ENCODE data around the gene NQO2. TPM values are rescaled to one million over a fixed set of nuclear protein-coding genes. Genes with fewer than 3 reads are reported as not detected.
"Not testable (repeated sequence)": the region's sequence is repeated elsewhere in the genome, so short reads cannot be mapped to it uniquely, and the experiment has no call there.

Gene NQO2
- total and polyA plus RNA-seq, 9 donors, result 16.2 to 48.4 (median 28.7) TPM

DNA sequence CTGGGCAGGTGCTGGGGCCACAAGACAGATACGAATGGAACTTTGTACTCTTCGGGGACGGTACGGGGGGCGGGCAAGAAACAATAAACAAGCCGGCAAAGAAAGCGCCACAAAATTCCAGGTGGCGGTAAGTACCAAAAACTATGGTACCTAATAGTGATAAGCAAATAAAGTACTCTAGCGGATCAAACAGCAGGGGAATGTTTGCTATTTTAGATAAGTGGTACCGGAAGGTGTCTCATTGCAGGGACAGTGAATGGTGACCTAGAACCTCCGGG lies 53.5 kb downstream of the NQO2 start:
- intact Hi-C loops (cut with DNase I), result loop anchor here in 3 of 4 donors (10.0 kb wide), 2 partner anchors 208 to 288 kb away; partner anchors contain the start of genes SERPINB1 (in 2 of the 3) and WRNIP1 (in 1 of the 3)
- H3K4me1 ChIP-seq (ENCODE audit: insufficient read depth), result no peaks in the 10 kb centered on the region
- 34 to 52% (median 34%) methylated on average over 11 of the region's 11 CpGs for WGBS, 3 donors
- no peak overlapping the region for H3K27ac ChIP-seq
- peak overlapping the region; percentile 44 for H3K4me3 ChIP-seq
- no peaks in the 10 kb centered on the region for H3K27me3 ChIP-seq
- no peak for DNase-seq
- no peaks in the 10 kb centered on the region for H3K9me3 ChIP-seq
- H3K36me3 ChIP-seq, result no peaks in the 10 kb centered on the region
- TF ChIP-seq EP300 (IDR thresholded peaks at IDR 0.05) (no peak), POLR2A (IDR thresholded peaks at IDR 0.05) (no peak)
- TF ChIP-seq, protein P1, sequence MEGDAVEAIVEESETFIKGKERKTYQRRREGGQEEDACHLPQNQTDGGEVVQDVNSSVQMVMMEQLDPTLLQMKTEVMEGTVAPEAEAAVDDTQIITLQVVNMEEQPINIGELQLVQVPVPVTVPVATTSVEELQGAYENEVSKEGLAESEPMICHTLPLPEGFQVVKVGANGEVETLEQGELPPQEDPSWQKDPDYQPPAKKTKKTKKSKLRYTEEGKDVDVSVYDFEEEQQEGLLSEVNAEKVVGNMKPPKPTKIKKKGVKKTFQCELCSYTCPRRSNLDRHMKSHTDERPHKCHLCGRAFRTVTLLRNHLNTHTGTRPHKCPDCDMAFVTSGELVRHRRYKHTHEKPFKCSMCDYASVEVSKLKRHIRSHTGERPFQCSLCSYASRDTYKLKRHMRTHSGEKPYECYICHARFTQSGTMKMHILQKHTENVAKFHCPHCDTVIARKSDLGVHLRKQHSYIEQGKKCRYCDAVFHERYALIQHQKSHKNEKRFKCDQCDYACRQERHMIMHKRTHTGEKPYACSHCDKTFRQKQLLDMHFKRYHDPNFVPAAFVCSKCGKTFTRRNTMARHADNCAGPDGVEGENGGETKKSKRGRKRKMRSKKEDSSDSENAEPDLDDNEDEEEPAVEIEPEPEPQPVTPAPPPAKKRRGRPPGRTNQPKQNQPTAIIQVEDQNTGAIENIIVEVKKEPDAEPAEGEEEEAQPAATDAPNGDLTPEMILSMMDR (IDR thresholded peaks at IDR 0.05), result no peak

DNA sequence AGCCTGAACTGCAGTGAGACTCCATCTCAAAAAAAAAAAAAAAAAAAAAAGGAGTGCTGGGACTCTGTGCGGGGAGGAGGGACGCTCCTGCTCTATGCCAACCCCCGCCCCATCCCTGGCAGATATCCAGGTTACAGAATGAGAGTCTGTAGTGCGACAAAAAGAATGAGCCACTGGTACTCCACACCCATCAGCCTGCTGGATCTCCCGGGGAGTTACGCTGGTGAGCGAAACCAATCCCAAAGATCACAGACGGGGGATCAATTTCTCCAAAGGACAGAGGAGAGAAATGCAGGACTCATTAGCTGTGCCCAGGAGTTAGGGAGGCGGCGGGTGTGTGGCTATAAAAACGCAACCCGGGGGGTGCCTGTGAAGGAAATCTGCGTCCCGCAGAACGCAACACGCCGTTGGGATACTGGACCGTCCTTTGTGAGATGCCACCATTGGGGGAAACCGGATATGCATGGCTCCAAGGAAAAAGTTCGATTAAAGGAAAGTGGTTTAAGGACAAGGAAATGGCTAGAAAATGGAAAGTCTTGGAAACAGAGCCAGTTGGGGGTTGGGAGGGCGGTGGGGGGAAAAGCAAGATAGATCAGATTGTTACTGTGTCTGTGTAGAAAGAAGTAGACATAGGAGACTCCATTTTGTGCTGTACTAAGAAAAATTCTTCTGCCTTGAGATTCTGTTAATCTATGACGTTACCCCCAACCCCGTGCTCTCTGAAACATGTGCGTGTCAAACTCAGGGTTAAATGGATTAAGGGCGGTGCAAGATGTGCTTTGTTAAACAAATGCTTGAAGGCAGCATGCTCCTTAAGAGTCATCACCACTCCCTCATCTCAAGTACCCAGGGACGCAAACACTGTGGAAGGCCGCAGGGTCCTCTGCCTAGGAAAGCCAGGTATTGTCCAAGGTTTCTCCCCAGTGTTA lies 54.8 kb downstream of the NQO2 start:
- peak; percentile 42 to 74 (median 62) for DNase-seq
- not testable (repeated sequence) for H3K27ac ChIP-seq; H3K9me3 ChIP-seq; H3K4me1 ChIP-seq (ENCODE audit: insufficient read depth); H3K36me3 ChIP-seq; H3K27me3 ChIP-seq
- WGBS, 3 donors, result 33 to 41% (median 36%) methylated on average over 27 of the region's 27 CpGs
- intact Hi-C loops (cut with DNase I), result loop anchor here (2.0 to 10.0 kb wide), 4 partner anchors 56 to 290 kb away; partner anchors contain the start of genes NQO2 (in 4 of the 4), SERPINB1 (in 2 of the 4) and WRNIP1 (in 1 of the 4)
- peak overlapping the region; percentile 44 for H3K4me3 ChIP-seq

DNA sequence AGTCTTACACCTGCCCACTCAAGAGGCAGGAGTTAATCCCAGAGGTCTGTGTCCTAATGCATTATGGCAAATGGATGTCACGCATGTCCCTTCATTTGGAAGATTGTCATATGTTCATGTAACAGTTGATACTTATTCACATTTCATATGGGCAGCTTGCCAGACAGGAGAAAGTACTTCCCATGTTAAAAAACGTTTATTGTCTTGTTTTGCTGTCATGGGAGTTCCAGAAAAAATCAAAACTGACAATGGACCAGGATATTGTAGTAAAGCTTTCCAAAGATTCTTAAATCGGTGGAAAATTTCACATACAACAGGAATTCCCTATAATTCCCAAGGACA lies 55.4 kb downstream of the NQO2 start:
- H3K4me1 ChIP-seq (ENCODE audit: insufficient read depth); H3K27me3 ChIP-seq; H3K36me3 ChIP-seq; H3K9me3 ChIP-seq; H3K4me3 ChIP-seq; H3K27ac ChIP-seq; DNase-seq: not testable (repeated sequence)
- WGBS, 3 donors, result 49 to 60% (median 53%) methylated on average over 3 of the region's 3 CpGs
- intact Hi-C loops (cut with DNase I), result loop anchor here (2.0 to 10.0 kb wide), 4 partner anchors 56 to 290 kb away; partner anchors contain the start of genes NQO2 (in 4 of the 4), SERPINB1 (in 2 of the 4) and WRNIP1 (in 1 of the 4)

DNA sequence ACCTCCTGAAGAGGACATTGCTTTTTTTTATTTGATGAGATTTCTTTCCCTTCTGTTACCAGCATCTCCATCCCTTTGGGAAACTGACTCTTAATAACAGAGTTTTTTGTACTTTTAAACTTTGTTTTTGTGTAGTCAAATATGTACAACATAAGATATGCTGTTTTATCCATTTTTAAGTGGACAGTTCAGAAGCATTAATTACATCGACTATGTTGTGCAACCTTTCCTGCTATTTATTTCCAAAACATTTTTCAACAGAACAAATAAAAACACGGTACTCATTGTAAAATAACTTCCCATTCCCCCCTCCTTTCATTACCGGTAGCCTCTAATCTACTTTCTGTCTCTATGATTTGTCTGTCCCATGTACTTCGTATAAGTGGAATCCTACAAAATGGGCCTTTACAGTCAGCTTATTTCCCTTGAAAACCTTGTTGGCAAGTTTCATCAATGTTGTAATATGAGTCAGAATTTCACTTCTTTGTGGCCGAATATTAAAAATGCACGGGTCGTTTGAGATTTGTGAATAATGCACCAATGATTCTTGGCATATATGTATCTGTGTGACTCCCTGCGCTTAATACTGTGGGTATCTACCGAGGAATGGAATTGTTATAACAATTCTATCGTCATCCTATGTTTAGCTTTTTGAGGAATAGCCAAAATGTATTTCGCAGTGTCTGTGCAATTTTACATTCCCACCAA lies 57.5 kb downstream of the NQO2 start:
- no peak overlapping the region for H3K4me3 ChIP-seq
- TF ChIP-seq, protein P1 (IDR thresholded peaks at IDR 0.05), result no peak
- H3K27me3 ChIP-seq, result no peaks in the 10 kb centered on the region
- H3K9me3 ChIP-seq, result no peaks in the 10 kb centered on the region
- 70 to 78% (median 72%) methylated on average over 11 of the region's 11 CpGs for WGBS, 3 donors
- no peaks in the 10 kb centered on the region for H3K36me3 ChIP-seq
- DNase-seq, result no peak
- intact Hi-C loops (cut with DNase I), result loop anchor here in 3 of 4 donors (5.0 to 10.0 kb wide), 3 partner anchors 60 to 292 kb away; partner anchors contain the start of genes SERPINB1 (in 2 of the 3), NQO2 (in 1 of the 3) and WRNIP1 (in 1 of the 3)
- no peak overlapping the region for H3K27ac ChIP-seq
- H3K4me1 ChIP-seq (ENCODE audit: insufficient read depth), result no peaks in the 10 kb centered on the region

DNA sequence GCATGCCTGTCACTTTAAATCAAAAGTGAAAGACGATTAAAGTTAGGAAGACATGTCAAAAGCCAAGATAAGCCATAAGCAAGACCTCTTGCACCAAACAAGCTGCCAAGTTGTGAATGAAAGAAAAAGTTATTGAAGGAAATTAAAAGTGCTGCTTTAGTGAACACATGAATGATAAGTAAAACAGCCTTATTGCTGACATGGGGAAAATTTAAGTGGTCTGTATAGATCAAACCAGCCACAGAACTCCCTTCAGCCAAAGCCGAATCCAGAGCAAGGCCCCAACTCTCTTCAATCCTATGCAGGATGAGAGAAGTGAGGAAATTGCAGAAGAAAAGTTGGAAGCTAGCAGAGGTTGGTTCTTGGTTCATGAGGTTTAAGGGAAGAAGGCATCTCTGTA lies 59.3 kb downstream of the NQO2 start:
- DNase-seq, result no peak
- H3K27ac ChIP-seq, result no peak overlapping the region
- TF ChIP-seq, protein P1 (IDR thresholded peaks at IDR 0.05), result no peak
- TF ChIP-seq EP300 (IDR thresholded peaks at IDR 0.05) (no peak), POLR2A (IDR thresholded peaks at IDR 0.05) (no peak)
- WGBS, 3 donors, result 54 to 56% (median 55%) methylated on average over 2 of the region's 2 CpGs
- no peaks in the 10 kb centered on the region for H3K27me3 ChIP-seq
- H3K36me3 ChIP-seq, result no peaks in the 10 kb centered on the region
- no peak overlapping the region for H3K4me3 ChIP-seq
- no peaks in the 10 kb centered on the region for H3K9me3 ChIP-seq
- intact Hi-C loops (cut with DNase I), result loop anchor here in 3 of 4 donors (5.0 to 10.0 kb wide), 3 partner anchors 62 to 294 kb away; partner anchors contain the start of genes SERPINB1 (in 2 of the 3), NQO2 (in 1 of the 3) and WRNIP1 (in 1 of the 3)
- no peaks in the 10 kb centered on the region for H3K4me1 ChIP-seq (ENCODE audit: insufficient read depth)

DNA sequence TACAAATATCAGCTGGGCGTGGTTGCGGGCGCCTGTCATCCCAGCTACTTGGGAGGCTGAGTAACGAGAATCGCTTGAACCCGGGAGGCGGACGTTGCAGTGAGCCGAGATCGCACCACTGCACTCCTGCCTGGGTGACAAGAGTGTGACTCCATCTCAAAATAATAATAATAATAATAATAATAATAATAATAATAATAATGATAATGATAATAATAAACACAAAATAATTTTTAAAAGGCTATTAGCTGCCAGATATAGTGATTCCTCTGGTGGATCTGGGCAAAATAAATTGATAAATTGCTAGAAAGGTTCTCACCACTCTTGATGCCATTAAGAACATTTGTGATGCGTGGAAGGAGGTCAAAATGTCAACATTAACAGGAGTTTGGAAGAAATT lies 60.4 kb downstream of the NQO2 start:
- DNase-seq; H3K27ac ChIP-seq; intact Hi-C loops (cut with DNase I); H3K36me3 ChIP-seq; H3K9me3 ChIP-seq; H3K4me1 ChIP-seq (ENCODE audit: insufficient read depth); H3K27me3 ChIP-seq; H3K4me3 ChIP-seq: not testable (repeated sequence)
- WGBS, 3 donors, result 92 to 96% (median 93%) methylated on average over 11 of the region's 11 CpGs

Data from ovary (tissue), 9 donors.